Measurements from ENCODE around the gene EIF2B1.
A peak's percentile ranks its signal among the peaks of the same experiment; 100 is the strongest.

The EIF2B1 gene

DNA sequence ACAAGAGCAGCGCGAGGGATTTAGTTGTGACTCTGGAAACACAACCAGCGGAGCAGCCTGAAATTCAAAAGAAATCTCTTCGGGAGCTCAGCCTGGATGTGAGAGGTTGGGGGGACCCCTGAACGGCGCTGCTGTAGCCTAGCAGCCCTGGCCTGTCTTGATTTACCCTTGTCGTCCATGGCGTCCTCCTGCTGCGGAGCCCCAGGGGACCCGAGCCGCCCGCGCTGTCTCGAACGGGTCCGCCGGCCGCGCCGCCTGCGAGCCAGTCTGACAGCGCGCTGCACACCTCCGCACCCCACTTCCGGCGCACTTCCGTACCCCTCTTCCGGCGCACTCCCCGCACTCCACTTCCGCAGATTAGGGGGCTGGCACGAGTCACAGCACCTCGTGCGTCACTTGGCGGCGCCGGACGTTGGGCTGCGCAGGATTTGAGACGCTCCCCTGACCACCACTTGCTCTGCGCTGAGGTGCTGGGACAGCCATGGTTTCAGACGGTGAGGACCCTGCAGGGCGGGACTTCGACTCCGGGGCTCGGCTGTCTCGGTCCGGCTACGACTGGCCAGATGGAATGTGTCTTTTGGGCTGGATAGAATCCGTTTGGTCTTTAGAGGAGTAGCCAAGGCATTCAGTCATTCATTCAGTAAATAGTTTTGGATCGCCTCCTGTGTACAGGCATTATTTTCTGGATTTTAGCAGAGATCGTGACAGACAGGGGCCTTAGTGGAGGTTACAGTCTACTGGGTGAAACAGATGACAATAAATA lies at the start of gene EIF2B1, which contains the start of gene GTF2H3:
Gene EIF2B1 (minus strand): TSS at position 308 of the 763 bp plus-strand sequence. CDS start 129 bp downstream, at position 179.
Gene GTF2H3 (plus strand): TSS at position 451 of the 763 bp plus-strand sequence. CDS start 31 bp downstream, at position 482.
- peak; percentile 95 for DNase-seq

DNA sequence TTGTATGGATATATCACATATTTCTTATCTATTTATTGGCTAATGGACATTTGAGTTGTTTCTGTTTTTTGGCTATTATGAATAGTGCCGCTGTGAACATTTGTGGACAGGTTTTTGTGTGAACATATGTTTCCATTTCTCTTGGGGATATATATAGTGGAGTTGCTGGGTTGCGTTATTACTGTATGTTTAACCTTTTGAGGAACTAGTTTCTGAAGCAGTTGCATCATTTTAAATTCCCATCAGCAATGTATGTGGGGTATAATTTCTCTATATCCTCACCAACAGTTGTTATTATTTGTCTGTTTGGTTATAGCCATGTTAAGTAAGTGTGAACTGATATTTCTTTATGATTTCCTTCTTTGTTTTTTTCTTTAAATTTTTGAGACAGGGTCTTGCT lies 48.1 kb upstream of the EIF2B1 start:
- no peak for DNase-seq

DNA sequence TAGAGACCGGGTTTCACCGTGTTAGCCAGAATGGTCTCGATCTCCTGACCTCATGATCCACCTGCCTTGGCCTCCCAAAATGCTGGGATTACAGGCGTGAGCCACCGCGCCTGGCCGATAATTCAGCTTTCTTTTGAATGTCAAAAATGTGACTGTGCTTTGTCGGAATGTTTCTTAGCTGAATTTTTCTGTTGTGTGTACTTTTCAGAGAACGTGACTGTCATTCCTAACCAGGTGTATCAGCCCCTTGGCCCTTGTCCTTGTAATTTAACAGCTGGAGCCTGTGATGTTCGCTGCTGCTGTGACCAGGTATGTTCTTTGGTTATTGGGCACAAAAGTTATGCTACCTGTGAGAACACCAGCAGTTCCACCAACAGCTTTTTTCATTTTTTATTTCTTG lies 45.5 kb upstream of the EIF2B1 start:
- DNase-seq, result no peak

DNA sequence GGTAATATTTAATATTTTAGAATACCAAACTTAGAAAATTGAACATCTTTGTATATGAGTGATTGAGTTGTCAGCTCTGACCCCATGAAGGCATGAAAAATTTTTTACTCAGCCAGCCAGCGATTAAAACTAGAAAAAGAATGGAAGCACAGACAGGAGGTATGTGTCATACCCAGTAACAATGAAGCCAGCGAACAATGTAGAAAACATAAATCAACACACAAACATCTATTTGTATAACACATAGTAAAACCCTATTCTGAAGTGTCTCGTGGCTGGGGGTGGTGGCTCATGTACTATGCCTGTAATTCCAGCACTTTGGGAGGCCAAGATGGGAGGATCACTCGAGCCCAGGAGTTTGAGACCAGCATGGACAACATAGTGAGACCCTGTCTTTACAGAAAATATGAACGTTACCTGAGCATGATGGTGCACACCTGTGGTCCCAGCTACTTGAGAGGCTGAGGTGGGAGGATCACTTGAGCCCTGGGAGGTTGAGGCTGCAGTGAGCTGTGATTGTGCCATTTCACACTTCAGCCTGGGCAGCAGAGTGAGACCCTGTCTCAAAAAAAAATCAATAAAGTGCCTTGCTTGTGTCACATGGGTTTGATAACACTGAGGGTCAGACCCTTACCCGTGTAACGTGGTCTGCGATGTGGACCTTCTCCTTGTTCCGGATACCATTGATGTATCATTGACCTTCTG lies 43.3 kb upstream of the EIF2B1 start:
- DNase-seq, result no peak

DNA sequence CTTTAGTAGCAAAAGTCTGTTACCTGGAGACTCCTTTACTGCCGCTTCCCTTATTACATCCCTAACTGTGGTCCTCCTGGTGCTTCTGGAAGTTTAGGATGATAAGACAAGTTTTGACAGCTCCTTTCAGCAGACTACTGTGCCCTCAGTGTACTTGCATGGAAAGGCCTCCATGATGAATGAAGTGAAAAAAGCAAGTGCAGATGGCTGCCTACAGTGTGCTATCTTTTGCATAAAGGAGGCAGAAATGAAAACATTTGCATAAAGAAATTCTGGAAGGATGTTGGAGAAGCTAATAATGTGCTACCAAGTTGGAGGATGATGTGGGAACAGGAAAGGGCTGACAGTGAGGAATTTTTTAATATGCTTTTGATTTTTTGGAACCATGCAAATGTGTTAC lies 42.0 kb upstream of the EIF2B1 start:
- DNase-seq, result no peak

DNA sequence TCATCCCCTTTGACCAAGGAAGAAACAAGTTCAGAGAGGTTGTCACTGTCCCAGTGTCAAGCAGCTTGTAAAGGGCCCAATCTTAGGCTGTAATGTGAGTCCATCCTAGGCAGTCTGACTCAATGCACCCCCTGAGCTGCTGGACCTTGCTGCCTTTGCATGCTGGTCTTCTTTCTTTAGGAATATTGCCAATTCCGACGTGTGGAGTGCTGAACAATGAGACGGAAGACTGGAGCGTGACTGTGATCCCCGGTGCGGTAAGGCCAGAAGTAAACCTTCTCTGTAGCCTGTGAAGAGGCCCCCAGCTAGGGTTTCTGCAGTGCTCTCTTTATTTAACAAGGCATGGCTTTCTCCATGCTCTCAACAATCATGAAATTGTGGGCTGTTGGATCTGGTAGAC lies 38.4 kb upstream of the EIF2B1 start:
- DNase-seq, result no peak

DNA sequence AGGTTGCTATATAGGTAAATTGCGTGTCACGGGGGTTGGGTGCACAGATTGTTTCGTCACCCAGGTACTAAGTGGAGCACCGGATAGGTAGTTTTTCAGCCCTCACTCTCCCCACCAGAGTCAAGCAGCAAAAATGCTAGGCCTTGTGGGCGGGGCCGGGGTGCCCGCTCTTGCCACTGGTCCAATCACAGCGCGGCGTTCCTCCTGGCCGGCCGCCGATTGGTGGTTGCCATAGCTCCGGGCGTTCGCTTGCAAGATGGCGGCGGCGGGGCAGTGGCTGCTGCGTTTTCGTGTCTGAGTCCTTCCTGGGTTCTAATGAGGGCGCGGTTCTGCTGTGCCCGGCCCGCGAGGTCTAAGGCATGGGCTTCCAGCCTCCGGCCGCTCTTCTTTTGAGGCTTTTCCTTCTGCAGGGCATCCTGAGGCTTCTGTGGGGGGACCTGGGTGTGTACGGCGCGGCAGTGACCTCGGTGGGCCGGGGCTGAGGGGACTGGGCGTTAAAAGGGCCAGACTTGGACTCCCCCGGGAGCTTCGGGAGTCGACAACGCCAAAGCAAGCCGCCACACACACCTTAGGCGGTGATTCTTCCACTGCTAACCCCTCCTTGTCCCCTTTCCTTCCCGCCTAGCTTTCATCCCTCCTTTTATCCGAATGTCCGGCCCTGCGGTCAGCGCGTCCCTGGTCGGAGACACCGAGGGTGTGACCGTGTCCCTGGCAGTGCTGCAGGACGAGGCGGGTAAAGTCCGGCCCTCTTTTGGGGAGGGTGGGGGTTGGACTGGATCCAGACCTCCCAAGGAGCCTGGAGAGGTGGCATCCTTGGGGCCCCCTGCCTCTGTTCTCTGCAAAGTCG lies 37.6 kb upstream of the EIF2B1 start, which contains the start of gene TCTN2:
Gene TCTN2 (plus strand): TSS at position 232 of the 847 bp plus-strand sequence. CDS start 128 bp downstream, at position 360.
- peak; percentile 94 for DNase-seq

DNA sequence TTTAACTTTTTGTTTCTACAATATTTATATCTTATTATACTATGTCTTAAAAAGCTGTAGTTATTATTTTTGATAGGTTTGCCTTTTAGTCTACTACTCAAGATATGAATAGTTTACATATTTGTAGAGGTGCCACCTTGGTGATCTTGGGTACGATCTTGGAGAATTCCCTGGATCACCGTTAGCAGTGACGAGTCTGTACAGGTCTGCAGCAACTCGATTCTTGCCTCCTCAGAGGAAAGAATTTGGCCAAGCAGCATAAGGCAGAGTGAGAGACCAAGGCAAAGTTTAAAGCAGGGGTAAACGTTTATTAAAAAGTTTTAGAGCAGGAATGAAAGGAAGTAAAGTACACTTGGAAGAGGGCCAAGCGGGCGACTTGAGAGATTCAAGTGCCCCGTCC lies 34.3 kb upstream of the EIF2B1 start:
- DNase-seq, result no peak

DNA sequence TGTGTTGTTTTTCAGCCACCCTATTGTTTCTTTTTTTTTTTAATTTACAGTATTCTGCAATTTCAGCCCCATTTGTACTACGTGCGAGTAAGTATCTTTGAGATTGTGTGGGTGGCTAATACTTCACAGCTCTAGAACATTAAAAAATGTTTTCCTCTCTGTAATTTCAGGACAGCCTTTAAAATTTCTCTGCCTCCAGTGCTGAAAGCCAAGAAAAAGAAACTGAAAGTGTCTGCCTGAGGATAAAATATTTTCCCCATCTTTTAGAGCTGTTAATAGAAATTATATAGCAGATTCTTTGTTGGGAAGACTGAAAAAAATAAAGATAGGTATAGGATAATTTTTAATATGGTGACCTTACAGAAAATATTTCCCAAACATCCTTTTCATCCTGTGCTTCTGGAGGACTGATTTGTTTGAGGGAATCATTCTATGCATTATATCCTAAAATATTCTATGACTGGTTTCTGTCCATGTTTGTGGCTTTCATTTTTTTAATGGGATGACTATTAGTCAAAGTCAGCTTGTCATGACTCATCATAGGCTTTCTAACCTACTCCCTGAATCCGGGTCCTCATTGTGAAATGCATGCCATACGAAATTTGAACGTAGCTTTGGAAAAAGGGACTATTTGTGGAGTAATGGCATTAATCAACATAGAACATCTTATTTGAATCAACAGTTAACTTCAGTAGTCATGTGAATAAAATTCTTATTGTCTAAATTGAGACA lies 26.7 kb upstream of the EIF2B1 start:
- no peak for DNase-seq

DNA sequence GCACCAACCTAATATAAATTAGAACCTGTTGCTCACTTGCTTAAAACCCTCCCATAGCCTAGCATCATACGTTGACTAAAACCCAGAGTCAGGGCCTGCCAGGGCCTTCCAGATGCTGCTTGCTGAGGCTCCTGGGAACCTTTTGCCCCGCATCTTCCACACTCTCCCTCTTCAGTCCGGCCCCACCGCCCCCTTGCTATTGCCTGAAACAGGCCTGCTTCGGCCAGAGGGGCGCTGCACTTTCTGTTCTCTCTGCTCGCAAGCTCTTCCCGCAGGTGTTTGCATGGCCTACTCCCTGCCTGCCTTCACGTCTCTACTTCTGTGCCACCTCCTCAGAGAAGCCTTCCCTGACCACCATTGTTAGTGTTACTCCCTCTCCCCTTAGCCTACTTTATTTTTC lies 23.7 kb upstream of the EIF2B1 start:
- no peak for DNase-seq

DNA sequence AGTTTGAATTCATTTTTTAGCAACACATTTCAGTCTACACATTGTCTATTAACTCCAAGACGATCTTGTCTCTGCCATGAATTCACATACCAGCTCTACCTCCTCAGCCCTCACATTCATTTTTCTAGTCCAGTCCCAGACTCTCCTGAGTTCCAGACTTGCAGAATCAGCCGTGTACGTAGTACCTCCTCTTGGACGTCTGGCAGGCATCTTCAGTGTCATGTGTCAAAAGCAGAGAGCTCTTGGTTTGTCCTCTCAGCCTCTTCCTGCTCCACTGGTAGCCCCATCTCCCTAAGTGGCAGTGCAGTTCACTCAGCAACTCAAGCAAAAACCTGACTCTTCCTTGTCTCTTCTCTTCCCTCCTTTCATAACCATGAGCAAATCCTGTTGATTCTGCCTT lies 22.9 kb upstream of the EIF2B1 start:
- no peak for DNase-seq

DNA sequence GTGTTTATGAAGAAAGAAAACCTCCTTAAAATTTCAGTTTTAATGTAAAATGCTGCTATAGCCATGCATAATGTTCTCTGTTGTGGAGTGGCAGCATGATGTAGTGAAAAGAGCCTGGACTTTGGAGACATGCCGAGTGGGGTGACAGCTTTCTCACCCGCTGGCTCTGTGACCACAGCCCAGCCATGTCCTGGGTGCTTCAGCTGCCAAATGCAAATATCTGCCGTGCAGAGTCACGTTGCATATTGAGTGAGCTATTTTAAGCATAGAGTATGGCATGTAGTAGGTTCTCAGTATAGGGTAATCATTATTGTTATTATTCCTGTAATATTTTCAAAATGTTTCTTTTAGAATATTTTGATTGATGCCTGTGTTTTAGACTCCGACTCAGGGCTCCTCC lies 21.9 kb upstream of the EIF2B1 start:
- no peak for DNase-seq

DNA sequence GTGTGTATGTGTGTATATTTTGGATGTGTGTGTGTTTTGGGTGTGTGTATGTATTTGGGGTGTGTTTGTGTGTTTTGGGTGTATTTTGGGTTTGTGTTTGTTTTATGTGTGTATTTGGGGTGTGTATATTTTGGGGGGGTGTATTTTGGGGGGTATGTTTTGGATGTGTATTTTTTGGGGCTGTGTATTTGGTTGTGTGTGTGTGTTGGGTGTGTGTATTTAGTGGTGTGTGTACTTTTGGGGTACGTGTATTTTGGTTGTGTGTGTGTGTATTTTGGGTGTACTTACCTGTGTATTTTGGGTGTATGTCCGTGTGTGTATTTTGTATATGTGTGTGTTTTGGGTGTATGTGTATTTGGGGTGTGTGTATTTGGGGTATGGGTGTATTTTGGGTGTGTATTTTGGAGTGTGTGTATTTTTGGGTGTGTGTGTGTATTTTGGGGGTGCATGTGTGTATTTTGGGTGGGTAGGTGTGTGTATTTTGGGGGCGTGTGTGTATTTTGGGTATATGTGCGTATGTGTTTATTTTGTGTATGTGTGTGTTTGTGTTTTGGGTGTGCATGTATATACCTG lies 20.7 kb upstream of the EIF2B1 start:
- DNase-seq, result no peak

DNA sequence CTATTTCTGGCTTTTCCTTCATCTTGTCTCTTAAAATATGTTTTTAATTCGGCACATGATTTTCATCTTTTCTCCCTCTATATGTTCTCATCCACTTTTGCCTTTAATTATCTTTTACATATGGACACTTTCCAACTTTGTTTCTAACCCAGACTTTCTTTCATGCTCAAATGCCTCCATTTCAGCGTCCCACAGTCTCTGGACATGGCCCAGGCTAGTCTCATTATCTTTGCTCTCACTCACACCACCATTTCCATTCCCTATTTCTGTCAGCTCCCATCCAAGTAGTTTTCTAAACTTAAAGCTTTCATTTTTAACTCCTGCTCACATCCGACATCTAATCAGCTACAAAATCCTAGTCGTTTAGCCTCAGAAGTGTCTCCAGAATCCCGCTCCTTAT lies 14.9 kb upstream of the EIF2B1 start:
- no peak for DNase-seq

DNA sequence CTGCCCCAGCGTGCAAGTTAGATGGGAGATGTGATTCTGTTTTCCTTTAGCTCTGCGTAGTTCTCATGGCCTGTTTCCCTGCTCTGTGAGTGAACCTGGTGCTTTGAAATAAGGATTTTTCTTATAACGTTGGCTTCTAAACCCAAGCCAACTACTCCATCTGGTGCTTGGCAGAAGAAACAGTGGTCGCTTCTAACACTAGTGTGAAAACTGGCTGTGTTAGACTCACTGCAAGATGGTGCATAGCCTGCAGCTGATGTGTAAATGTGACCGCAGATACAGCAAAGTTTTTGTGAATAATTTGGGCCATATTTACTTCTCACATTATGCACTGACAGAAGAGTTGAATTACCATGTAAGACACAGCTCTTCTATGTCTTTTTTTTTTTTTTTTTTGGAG lies 12.4 kb upstream of the EIF2B1 start:
- DNase-seq, result no peak

DNA sequence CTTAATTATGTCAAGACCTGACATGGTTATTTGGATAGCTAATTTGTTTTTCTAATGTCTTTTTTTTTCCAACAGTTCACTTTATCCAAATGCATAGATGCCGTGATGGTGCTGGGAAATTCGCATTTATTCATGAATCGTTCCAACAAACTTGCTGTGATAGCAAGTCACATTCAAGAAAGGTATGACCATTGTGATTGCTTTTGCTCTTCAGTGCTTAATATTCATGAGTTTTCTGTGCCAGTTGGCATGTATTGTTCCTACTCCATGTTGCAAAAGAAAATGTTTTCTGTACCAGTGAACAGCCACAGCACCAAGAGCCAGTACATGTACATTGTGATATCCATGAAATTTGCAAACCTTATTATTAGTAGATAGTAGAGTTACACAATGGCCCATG lies 11.9 kb upstream of the EIF2B1 start:
- DNase-seq, result no peak

DNA sequence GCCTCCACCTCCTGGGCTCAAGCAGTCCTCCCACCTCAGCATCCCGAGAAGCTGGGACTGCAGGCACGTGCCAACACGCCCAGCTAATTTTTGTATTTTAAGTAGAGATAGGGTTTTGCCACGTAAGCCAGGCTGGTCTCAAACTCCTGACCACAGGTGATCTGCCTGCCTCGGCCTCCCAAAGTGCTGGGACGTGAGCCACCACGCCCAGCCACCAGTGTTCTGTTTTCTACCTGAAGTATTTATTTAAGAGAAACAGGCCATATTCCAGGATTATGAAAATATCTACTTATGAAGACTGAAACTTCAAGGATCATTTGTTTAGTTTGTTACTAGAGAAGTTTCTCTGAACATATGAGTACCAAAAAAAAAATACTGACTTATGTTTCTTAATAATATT lies 10.4 kb upstream of the EIF2B1 start:
- no peak for DNase-seq

DNA sequence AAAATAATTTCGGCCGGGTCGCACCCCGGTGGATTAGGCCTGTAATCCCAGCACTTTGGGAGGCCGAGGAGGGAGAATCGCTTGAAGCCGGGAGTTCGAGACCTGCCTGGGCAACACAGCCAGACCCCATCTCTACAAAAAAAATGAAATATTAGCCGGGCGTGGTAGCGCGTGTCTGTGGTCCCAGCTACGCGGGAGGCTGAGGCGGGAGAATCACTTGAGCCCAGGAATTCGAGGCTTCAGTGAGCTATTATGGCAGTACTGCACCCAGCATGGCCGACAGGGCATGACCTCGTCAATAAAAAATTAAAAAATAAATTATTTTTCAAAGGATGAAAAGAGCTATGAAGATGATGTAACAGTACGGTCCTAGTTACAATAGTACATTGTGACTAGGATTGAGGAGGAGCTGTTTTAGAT lies 666 bp upstream of the EIF2B1 start:
- no peak for DNase-seq

DNA sequence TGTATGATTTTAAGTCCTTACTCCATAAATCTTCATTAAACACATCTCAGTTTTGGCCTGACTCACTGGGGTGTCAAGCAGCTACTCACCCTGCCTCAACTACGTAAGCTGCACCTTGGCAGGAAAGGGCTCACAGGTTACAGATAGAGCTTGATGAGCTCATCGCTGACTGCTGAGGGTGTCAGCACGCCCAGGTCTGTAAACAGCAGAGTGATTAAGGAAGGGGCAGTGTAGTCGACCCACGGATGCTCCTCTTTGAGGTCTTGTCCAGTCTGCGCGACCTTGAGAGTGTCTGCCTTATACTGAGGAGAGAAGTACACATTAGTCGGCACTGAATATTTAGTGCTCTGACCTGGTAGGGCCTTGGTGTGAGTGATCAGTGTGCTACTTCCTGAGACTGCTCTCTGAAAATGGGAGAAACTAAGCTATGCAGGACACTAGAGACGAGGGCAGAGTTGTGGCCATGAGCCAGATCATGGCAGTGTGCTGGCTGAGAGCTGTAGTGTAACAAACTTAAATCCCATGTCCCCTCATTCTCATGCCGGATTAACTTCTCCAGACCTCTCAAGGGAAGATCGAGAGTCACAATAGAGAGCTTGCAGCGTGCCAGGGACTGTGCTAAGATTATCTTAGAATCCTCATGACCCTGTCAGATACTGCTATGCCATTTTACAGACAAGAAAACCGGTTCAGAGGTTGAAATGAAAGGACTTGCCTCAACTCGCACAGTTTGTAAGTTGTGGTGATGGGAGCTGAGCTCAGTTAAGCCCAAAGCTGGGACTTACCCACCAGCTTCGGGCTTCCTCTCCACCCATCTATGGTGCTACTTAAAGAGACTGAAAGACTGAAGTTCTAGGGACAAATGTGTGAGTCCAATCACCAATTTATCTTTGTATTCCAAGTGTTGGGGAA lies 11.6 kb downstream of the EIF2B1 start:
- DNase-seq, result no peak

DNA sequence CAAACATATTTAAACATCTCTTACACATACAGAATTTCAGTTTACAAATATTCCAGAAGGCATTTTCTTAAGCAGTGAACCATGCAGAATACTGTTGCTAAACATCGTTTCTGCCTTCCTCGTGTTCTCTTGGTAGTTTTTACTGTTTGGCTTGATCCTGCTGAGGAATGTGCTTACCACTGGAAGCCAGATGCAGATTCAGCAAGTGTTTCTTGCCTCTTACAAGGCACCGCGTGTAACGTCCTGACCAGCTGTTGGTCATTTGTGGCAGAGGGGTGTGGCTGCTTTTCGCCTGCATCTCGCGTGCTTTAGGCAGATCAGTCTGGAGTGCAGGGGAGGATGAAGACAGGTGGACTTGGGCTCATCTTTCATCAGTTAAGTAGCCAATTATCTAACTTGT lies 12.4 kb downstream of the EIF2B1 start:
- DNase-seq, result no peak

DNA sequence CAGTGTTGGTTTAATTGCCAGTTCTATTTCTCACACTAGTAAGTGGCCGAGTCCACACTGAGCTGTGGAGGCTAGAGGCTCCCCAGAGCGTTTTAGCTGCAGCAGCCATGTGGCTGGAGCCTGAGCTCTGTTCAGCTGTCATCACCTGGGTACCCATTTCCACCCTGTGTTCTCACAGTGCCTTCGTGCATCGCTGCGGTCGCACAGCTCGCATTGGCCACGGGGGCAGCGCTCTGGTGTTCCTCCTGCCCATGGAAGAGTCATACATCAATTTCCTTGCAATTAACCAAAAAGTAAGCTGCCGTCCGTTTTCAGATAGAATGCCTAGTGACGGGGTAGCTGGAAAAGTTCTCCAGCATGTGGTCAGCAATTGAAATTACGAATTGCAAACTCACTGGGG lies 15.9 kb downstream of the EIF2B1 start:
- DNase-seq, result no peak
